Fibroblast of mammary gland (primary cell): ENCODE results near the gene PPP4R3C.
"Not testable (repeated sequence)": the region's sequence is repeated elsewhere in the genome, so short reads cannot be mapped to it uniquely, and the experiment has no call there.

ENCODE experiments used
- DNase-seq: peaks from one replicate; pipeline ENCODE4 v3.0.0-alpha.2; 2010; ENCODE audit warnings: low read depth
- H3K4me3 ChIP-seq: 2 replicates; pipeline ENCODE4 v1.5.1; 2011; ENCODE audit warnings: low read depth, mild to moderate bottlenecking, low read length, moderate library complexity; ENCODE audit not compliant: control insufficient read depth
- CTCF ChIP-seq: conservative IDR thresholded peaks from 2 replicates; pipeline ENCODE4 v1.5.1; 2011; ENCODE audit warnings: low read depth, low read length, inconsistent platforms; ENCODE audit not compliant: control insufficient read depth, insufficient read depth

Gene PPP4R3C

GRCh38 chrX:27463187-27463586, at the start of gene PPP4R3C:
TSS of gene PPP4R3C (minus strand) at chrX:27463341. CDS start at chrX:27463296, 45 bp downstream.
- no peak for DNase-seq
- TF ChIP-seq CTCF: no peak
- H3K4me3 ChIP-seq: no peak within 1 kb of the TSS

- H3K4me3 ChIP-seq: no peak overlapping the region
- no peak for DNase-seq
These were observed 28.3 kb upstream of the PPP4R3C start for GRCh38 chrX:27491397-27491796.

GRCh38 chrX:27466051-27466450, 2.9 kb upstream of the PPP4R3C start:
- no peak for TF ChIP-seq CTCF
- DNase-seq: no peak
- no peak overlapping the region for H3K4me3 ChIP-seq

More at GRCh38 chrX:27491397-27491796, 28.3 kb upstream of the PPP4R3C start:
- TF ChIP-seq CTCF: no peak

- DNase-seq: no peak
- no peak for TF ChIP-seq CTCF
- H3K4me3 ChIP-seq: no peak overlapping the region
These were observed 1.9 kb upstream of the PPP4R3C start for GRCh38 chrX:27465036-27465435.

- not testable (repeated sequence) for H3K4me3 ChIP-seq, DNase-seq
These were observed 4.0 kb downstream of the PPP4R3C start for GRCh38 chrX:27459129-27459528.

- H3K4me3 ChIP-seq, DNase-seq: not testable (repeated sequence)
These were observed 4.6 kb downstream of the PPP4R3C start for GRCh38 chrX:27458544-27458943.

GRCh38 chrX:27451324-27451723, 11.8 kb downstream of the PPP4R3C start:
- TF ChIP-seq CTCF: no peak
- H3K4me3 ChIP-seq: no peak overlapping the region
- DNase-seq: no peak

GRCh38 chrX:27446423-27446822, 16.7 kb downstream of the PPP4R3C start:
- no peak overlapping the region for H3K4me3 ChIP-seq
- no peak for DNase-seq
- no peak for TF ChIP-seq CTCF
